Mucosa of rectum (tissue), 2 donors: ENCODE measurements around the gene CNTNAP1.

ENCODE experiments used
- H3K27ac ChIP-seq, 2 donors: one replicate each; pipeline ENCODE4 v1.7.0; 2013; ENCODE audit warnings: inconsistent platforms in 2 of 2, low read depth in 2 of 2, low read length in 2 of 2
- H3K27me3 ChIP-seq, 2 donors: one replicate each; pipeline ENCODE4 v1.7.0; 2013; ENCODE audit warnings: low read length in 2 of 2; ENCODE audit not compliant: control insufficient read depth in 2 of 2, insufficient read depth in 2 of 2
- H3K36me3 ChIP-seq, 2 donors: one replicate each; pipeline ENCODE4 v1.7.0; 2013; ENCODE audit warnings: low read length in 2 of 2; ENCODE audit not compliant: control insufficient read depth in 2 of 2, insufficient read depth in 2 of 2
- H3K4me1 ChIP-seq, 2 donors: one replicate each; pipeline ENCODE4 v1.7.0; 2013; ENCODE audit warnings: low read length in 2 of 2, mild to moderate bottlenecking in 1 of 2; ENCODE audit not compliant: control insufficient read depth in 2 of 2, insufficient read depth in 2 of 2
- H3K4me3 ChIP-seq, 2 donors: one replicate each; pipeline ENCODE4 v1.7.0; 2013; ENCODE audit warnings: low read length in 2 of 2
- H3K9ac ChIP-seq, 2 donors: one replicate each; pipeline ENCODE4 v1.7.0; 2013; ENCODE audit warnings: low read length in 2 of 2, low read depth in 1 of 2, mild to moderate bottlenecking in 1 of 2
- H3K9me3 ChIP-seq, 2 donors: one replicate each; pipeline ENCODE4 v1.7.0; 2013; ENCODE audit warnings: low read length in 2 of 2; ENCODE audit not compliant: control insufficient read depth in 2 of 2
- donor health status: healthy.
- donor health status: Normal muscosa, but diverticular disease.

Gene CNTNAP1

GRCh38 chr17:42685831-42686230 is 3.5 kb downstream of the CNTNAP1 start:
- Histone ChIP-seq H3K9ac (no peak overlapping the region), H3K4me1 (peaks cover 24 to 27% of the 10 kb centered on the region in 2 donors), H3K4me3 (no peak overlapping the region), H3K27ac (no peak overlapping the region), H3K36me3 (no peaks in the 10 kb centered on the region), H3K9me3 (no peaks in the 10 kb centered on the region), H3K27me3 (peaks cover 7 to 10% of the 10 kb centered on the region in 2 donors)

GRCh38 chr17:42686520-42687128 is 4.3 kb downstream of the CNTNAP1 start:
- no peak overlapping the region for H3K9ac ChIP-seq
- no peak overlapping the region for H3K27ac ChIP-seq
- no peaks in the 10 kb centered on the region for H3K36me3 ChIP-seq
- H3K4me3 ChIP-seq: no peak overlapping the region
- H3K4me1 ChIP-seq: peaks cover 22 to 24% of the 10 kb centered on the region in 2 donors
- H3K9me3 ChIP-seq: no peaks in the 10 kb centered on the region
- peaks cover 4 to 10% of the 10 kb centered on the region in 2 donors for H3K27me3 ChIP-seq

GRCh38 chr17:42687707-42688320 is 5.5 kb downstream of the CNTNAP1 start:
- Histone ChIP-seq H3K9ac (no peak overlapping the region), H3K27me3 (peaks cover 0 to 6% of the 10 kb centered on the region in 2 donors), H3K4me3 (no peak overlapping the region), H3K27ac (no peak overlapping the region), H3K4me1 (peaks cover 11 to 14% of the 10 kb centered on the region in 2 donors), H3K9me3 (no peaks in the 10 kb centered on the region), H3K36me3 (no peaks in the 10 kb centered on the region)

GRCh38 chr17:42690596-42690995 is 8.3 kb downstream of the CNTNAP1 start:
- H3K9ac ChIP-seq: no peak overlapping the region
- H3K4me1 ChIP-seq: no peaks in the 10 kb centered on the region
- H3K36me3 ChIP-seq: peaks cover 3 to 6% of the 10 kb centered on the region in 2 donors
- H3K27me3 ChIP-seq: peaks cover 0 to 4% of the 10 kb centered on the region in 2 donors
- no peak overlapping the region for H3K4me3 ChIP-seq
- H3K9me3 ChIP-seq: no peaks in the 10 kb centered on the region
- H3K27ac ChIP-seq: no peak overlapping the region

GRCh38 chr17:42691021-42691545 is 8.8 kb downstream of the CNTNAP1 start:
- Histone ChIP-seq H3K27ac (no peak overlapping the region), H3K36me3 (peaks cover 3 to 10% of the 10 kb centered on the region in 2 donors), H3K9ac (no peak overlapping the region), H3K4me3 (no peak overlapping the region), H3K4me1 (no peaks in the 10 kb centered on the region), H3K27me3 (no peaks in the 10 kb centered on the region), H3K9me3 (no peaks in the 10 kb centered on the region)

GRCh38 chr17:42692489-42692888 is 10.2 kb downstream of the CNTNAP1 start:
- Histone ChIP-seq H3K27me3 (no peaks in the 10 kb centered on the region), H3K27ac (no peak overlapping the region), H3K9ac (no peak overlapping the region), H3K36me3 (peaks cover 3 to 11% of the 10 kb centered on the region in 2 donors), H3K9me3 (no peaks in the 10 kb centered on the region), H3K4me3 (no peak overlapping the region), H3K4me1 (no peaks in the 10 kb centered on the region)

GRCh38 chr17:42694524-42694923 is 12.2 kb downstream of the CNTNAP1 start:
- H3K36me3 ChIP-seq: peaks cover 7 to 14% of the 10 kb centered on the region in 2 donors
- H3K27ac ChIP-seq: no peak overlapping the region
- H3K27me3 ChIP-seq: no peaks in the 10 kb centered on the region
- H3K4me3 ChIP-seq: no peak overlapping the region
- no peaks in the 10 kb centered on the region for H3K9me3 ChIP-seq
- H3K4me1 ChIP-seq: no peaks in the 10 kb centered on the region
- H3K9ac ChIP-seq: no peak overlapping the region

GRCh38 chr17:42695500-42695899 is 13.2 kb downstream of the CNTNAP1 start:
- H3K9ac ChIP-seq: no peak overlapping the region
- H3K36me3 ChIP-seq: peaks cover 9 to 15% of the 10 kb centered on the region in 2 donors
- no peaks in the 10 kb centered on the region for H3K9me3 ChIP-seq
- H3K4me3 ChIP-seq: no peak overlapping the region
- H3K4me1 ChIP-seq: no peaks in the 10 kb centered on the region
- no peaks in the 10 kb centered on the region for H3K27me3 ChIP-seq
- H3K27ac ChIP-seq: no peak overlapping the region

- H3K36me3 ChIP-seq: peaks cover 16 to 32% of the 10 kb centered on the region in 2 donors
- no peaks in the 10 kb centered on the region for H3K27me3 ChIP-seq
- H3K9me3 ChIP-seq: no peaks in the 10 kb centered on the region
- no peaks in the 10 kb centered on the region for H3K4me1 ChIP-seq
- no peak overlapping the region for H3K9ac ChIP-seq
- H3K4me3 ChIP-seq: no peak overlapping the region
- H3K27ac ChIP-seq: no peak overlapping the region
Measured at GRCh38 chr17:42697108-42697811, 14.9 kb downstream of the CNTNAP1 start.
